ENCODE data around the gene SERINC2.

SERINC2 gene

GRCh38 chr1:31412732-31413404, at the start of gene SERINC2:
TSS of gene SERINC2 (plus strand) at chr1:31413213. CDS start at chr1:31413266, 53 bp downstream.
- DNase-seq (ENCODE audit: low read depth) = no peak

DNA sequence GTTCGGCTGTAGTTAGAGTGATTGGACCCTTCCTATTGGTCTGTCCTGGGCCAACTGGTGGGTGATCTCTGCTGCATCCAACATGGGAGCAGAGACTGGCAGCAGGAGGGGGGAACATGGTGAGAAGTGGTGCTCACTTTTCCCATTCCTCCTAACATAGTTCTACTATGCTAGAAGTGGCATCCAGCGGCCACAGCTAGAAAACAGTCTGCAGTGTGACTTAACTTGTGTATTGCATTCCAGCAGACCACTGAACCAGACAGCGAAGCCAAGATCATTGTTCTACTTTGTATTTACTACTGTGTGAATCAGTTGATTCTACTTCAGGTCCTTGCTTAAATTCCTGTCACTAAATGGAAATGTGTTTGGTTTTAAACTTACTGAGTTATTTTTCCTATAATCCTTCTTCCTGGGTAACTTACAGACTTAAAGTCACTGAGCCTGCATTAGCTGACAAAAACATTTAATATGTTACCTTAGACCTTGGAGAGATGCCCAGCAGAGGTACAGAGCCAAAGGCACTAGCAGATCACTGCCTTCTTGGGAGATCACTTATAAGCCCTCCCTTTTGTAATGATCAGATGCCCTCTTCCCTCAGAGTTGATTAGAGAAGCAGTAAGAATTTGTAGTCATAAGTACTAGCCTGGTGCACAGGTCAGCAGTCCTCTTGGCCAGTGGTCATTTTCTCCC, 48.3 kb upstream of the SERINC2 start:
- no peak for DNase-seq (ENCODE audit: low read depth)

GRCh38 chr1:31366796-31367195, 46.2 kb upstream of the SERINC2 start:
- no peak for DNase-seq (ENCODE audit: low read depth)

GRCh38 chr1:31368611-31369107, 44.4 kb upstream of the SERINC2 start:
- DNase-seq (ENCODE audit: low read depth) = no peak

GRCh38 chr1:31370021-31370420, 43.0 kb upstream of the SERINC2 start:
- no peak for DNase-seq (ENCODE audit: low read depth)

DNA sequence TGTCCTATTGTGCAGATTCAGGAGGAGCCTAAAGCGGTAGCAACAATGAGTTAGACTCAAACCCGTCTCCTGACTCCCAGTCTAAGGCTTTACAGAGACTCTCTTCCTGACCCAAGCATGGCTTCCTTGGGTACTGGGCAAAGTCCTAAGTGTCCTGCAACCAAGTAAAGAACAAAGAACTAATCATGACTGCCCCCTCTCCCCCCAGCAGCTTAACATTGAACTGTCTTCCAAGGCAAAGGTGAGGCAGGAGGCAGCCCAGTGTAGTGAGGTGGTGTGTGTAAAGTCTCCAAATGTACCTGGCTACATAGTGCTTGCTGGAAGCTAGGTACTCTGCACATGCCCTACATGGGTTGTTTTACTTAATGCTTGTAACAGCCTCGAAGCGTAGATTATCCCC, 42.4 kb upstream of the SERINC2 start:
- DNase-seq (ENCODE audit: low read depth) = no peak

DNA sequence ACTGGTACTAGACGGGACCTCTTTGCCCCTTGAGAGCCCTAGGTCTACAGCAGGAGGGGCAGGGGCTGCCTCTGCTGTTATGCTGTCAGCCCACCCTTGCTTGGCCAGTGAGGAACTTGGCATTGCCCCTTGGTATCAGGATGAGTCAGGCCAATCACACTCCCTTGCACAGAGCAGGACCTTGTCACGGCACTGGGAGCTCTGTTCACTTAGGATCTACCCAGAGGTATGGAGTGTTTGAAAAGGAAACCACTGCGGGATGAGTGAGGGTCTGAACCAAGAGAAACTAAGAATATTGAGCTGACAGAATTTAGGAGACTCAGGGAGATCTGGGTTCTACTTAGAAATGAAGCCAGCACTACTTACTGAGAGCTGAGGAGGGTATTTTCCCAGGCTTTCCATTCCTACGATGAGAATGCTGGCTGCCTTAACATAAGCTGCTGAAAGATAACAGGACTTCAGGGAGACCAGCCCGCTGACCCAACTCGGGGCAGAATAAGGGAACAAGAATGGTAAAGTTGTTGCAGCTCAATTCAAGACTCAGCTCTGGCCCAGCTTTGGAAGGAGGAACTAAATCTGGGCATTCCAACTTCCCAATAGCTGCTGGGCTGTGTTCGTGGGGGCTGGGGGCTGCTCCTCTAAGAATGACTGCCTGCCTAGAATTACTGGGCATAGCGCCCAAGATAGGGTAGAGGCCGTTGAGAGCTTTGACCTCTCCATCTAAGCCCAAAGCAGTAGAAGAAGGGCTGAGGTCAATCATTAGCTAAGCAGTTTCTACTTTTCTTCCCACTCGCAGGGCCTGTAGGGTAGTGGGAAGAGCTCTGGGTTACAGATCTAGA, 41.7 kb upstream of the SERINC2 start:
- no peak for DNase-seq (ENCODE audit: low read depth)

GRCh38 chr1:31372051-31372450, 41.0 kb upstream of the SERINC2 start:
- no peak for DNase-seq (ENCODE audit: low read depth)

GRCh38 chr1:31372751-31373055, 40.3 kb upstream of the SERINC2 start:
- no peak for DNase-seq (ENCODE audit: low read depth)

DNA sequence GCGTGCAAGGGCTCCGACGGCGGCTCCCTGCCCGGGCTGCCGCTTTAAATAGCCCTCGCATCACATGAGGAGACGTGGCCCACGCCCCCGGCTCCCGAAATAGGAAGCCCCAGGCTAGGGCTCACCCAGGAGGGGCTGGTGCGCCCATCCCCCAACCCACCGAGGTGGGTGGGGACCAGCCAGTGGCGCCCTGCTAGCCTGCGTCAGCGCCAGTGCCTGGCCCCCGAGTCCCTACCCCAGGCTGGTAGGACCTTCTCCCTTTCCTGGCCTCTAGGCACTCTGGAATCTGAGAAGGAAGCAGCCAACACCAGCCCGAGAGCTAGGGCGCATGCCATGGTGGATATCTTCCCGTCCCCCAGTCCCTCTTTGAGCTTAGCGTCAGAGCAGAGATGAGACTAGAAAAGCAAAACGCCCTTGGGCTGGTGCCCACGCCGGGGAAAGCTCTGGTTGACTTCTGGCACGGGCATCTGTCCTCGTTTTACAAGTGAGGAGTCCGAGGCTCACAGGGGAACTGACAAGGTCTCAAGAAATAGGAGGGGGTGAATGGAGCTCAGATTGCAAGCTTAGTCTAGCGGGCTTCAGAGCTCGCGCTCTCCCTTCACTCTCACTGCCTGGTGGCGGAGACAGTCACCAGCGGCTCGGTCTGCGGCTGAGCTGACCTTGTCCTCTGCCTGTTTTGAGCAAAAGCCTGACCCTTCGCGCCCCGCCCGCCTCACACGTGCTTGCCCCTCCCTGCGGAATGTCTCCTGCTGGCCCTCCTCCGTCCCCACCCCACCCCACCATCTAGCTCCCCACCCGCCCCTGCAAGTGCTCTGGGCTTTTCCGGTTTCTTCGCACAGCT, 39.7 kb upstream of the SERINC2 start, which contains the start of gene FABP3:
FABP3 (minus strand) TSS at position 21 of the 841 bp plus-strand sequence. CDS start 62 bp downstream, outside the sequence.
- no peak for DNase-seq (ENCODE audit: low read depth)

DNA sequence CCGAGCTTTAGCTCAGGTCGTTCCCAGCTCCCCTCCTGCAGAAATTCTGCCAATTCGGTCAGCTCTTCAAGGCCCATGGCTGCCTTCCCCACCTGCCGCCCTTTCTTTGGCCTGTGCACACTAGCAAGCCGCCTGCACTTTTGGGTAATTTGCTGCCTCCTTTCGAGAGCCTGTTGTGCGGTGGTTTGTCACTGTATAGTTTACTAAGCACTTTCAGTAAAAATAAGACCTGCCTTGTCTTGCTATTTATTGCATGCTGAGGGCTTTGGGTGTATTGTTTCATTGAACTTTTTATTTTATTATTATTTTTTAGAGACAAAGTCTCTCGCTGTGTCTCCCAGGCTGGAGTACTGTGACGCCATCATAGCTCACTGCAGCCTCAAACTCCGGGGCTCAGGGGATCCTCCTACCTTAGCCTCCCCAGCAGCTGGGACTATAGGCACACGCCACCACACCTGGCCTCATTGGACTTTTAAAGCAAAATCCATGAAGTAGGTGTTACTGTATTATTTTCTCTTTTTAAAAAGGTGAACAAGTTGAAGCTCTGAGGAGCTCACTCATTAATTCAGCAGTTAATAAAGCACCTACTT, 39.0 kb upstream of the SERINC2 start:
- DNase-seq (ENCODE audit: low read depth) = no peak

- no peak for DNase-seq (ENCODE audit: low read depth)
Observed at GRCh38 chr1:31374511-31375196, 38.4 kb upstream of the SERINC2 start.

GRCh38 chr1:31376375-31377134, 36.5 kb upstream of the SERINC2 start:
- peak; percentile 84 for DNase-seq (ENCODE audit: low read depth)

- DNase-seq (ENCODE audit: low read depth) = no peak
Observed at GRCh38 chr1:31377364-31377863, 35.6 kb upstream of the SERINC2 start.

- DNase-seq (ENCODE audit: low read depth) = no peak
Observed at GRCh38 chr1:31378001-31378400, 35.0 kb upstream of the SERINC2 start.

- DNase-seq (ENCODE audit: low read depth) = no peak
Observed at GRCh38 chr1:31380181-31380580, 32.8 kb upstream of the SERINC2 start.

- DNase-seq (ENCODE audit: low read depth) = no peak
Observed at GRCh38 chr1:31381394-31382294, 31.4 kb upstream of the SERINC2 start.

- no peak for DNase-seq (ENCODE audit: low read depth)
Observed at GRCh38 chr1:31382379-31382989, 30.5 kb upstream of the SERINC2 start.
